NCI-H2196 (cell line): ENCODE data around the gene NEK4.

Experiments used
- DNase-seq: peaks from one replicate; lab custom pipeline; 2025; ENCODE audit not compliant: unreplicated experiment; lab: John Stamatoyannopoulos, UW

The NEK4 gene

DNA sequence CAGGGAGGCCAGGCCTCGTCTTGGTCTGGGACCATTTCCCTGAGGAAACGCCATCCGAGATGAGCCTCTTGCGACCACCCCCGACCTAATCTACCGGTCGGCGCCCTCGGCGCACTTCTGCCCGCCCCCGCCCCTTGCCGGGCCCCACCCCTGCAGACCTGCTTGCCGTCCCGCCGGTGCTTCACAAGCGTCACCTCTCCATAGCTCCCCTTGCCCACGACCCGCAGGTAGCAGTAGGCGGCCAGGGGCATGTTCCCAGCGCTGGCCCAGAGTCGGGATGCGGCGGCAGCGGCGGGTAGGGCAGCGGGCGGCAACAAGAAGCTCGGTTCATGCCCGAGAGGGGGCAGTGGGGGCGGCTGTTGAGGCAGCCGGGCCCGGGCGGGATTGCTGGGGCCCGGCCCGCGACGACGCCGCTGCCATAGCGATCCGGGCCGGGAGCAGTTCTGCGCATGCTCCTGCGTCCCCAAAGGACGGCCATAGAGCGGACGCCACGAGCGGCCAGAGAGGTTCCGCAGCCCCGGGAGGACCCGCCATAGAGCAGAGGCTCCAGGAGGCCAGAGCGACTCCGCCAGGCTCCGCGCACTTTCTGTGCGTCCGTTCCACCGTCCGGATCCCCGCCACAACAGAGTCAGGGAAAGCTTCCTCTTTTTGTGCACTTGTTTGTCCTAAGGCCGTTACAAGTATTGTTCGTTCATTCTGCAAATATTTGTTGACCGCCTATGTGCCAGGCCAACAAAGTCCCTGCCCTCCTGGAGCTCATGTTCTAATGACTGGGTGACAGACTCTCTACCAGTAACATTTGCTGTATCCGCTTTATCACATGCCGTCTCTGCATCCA is at the start of gene NEK4:
TSS of gene NEK4 (minus strand) at position 445 of the 838 bp plus-strand sequence. CDS start at position 251, 194 bp downstream.
- DNase-seq = peak; percentile 83

DNA sequence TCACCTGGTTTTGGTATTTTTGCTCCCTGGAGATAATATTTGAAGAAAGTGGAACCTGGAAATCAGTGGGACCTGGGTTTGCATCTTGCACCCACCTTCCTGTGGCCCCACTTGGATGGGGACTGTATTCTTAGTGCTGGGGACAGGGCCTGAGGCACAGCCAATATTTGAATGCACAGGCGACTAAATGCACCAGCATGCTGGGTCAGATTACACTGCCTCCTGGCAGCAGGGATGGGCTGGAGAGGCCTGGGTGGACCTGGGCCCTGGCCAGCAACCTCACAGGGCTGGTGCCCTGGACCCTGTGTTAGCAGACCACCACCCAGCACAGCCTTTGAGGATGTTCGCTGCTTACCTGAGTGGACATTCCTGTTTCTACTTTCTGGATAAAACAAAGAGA is 49.2 kb upstream of the NEK4 start:
- DNase-seq = no peak

DNA sequence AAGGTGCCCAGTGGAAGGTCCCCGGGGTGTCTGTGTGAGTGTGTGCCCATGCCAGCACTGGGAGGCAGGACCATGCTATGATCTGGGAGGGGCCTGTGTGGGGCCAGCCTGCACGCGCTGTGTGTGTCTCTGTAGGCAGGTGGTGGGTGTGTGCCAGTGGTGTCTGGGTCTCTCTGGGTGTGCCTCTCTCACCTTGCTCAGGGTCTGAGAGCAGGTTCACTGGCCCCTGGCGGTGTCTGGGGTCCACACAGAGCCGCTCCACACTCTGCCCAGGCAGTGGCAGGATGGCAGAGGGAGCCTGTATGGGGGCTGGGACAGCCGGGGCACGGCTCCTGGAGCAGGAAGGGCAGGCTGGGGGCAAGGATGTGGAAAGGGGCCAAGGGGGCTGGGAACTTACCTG is 47.1 kb upstream of the NEK4 start:
- DNase-seq = no peak

DNA sequence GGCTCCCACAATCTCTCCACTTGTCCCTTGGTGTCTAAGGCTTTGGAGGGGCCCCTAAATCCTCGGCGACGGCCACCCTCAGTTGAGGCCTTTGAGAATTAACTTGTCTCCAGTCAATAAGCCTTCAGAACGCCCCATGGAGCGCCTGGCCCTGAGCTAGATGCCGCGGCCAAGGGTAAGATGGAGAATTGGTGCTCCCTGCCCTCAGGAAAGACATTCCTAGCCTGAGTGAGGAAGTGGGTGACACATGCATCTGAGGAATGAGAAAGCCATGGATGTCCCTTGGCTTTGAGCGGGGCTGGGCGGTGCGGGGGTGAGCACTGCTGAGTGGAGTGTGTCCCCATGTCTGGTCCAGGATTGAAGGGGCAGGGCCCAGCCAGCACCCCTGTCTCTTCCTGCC is 46.5 kb upstream of the NEK4 start:
- DNase-seq = no peak

DNA sequence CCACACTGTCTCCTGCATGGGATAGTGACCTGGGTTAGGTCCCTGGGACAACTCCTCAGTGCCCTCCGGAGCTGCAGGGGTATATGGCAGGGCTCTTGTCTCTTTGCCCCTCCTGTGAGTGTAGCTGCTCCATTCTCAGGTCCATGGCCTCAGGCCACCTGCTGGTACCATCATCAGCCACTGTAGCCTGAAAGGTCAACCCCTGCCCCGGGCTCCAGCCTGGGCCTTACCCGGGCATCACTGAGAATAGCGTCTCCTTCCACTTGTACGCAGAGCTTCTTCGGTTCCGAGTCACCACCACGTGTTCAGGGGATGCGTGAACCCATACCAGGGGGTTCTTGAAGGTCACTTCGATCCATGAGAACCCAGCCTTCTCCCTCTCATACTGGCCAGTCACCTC is 45.9 kb upstream of the NEK4 start:
- DNase-seq = no peak

DNA sequence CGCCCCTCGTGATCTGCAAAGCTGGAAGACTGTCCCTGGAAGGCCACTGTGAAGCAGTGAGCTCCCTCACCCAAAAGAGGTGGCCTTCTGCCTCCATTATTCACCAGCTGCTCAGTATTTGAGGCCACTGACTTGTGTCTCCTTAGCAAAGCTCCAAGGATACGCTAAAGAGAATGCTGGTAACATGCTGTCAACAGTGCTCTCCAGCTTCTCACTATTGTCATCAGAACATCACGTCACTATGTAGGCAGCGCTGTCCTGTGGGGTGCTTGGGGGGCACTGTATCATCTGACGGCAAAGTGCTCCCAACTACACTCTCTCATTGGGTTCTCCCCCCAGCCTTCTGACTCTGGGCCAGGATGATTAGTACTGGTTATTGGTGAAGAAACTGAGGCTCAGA is 45.5 kb upstream of the NEK4 start:
- DNase-seq = no peak

DNA sequence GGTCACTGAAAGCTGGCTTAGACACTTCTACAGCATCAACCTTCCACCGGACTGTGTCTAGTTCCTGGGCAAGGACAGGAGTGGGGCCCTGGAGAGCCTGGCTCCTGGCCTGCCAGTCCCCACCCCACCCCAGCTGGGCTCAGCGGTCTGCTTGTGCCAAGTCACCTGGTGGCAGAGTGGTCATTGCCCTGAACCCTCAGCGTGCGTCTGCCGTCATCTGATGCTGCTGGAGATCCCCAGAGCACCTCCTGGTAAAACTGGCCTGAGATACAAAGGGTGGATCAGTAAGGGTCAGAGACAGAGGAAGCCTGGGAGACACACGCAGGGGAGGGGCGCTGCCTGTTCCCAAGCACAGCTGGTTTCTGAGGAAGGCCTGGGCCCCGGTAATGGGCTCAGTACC is 43.1 kb upstream of the NEK4 start:
- DNase-seq = no peak

DNA sequence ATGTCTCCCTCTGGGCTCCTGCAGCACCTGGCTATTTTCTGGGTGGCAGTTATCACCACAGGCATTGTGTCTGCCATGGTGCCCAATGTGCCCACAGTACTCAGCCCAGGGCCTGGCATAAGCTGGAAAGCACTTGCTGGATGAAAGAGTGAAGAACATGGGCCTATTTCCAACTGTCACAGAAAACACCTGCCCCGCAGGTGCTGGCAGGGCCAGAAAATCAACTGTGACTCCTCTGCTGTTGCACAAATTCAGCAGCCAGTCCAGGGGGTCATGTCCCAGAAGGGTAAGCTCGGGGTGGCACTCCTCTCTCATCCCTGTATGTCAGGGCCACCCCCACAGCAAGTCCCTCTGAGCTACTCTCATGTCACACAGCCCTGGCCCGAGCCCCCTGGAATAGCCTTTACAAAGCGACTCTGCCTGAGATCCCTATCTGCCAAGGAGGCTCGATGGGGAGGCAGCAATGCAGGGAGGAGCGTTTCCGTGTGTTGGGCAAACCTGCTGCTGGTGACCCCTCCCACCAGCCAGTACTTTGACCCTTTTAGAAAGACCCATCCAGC is 40.8 kb upstream of the NEK4 start:
- DNase-seq = peak; percentile 3

DNA sequence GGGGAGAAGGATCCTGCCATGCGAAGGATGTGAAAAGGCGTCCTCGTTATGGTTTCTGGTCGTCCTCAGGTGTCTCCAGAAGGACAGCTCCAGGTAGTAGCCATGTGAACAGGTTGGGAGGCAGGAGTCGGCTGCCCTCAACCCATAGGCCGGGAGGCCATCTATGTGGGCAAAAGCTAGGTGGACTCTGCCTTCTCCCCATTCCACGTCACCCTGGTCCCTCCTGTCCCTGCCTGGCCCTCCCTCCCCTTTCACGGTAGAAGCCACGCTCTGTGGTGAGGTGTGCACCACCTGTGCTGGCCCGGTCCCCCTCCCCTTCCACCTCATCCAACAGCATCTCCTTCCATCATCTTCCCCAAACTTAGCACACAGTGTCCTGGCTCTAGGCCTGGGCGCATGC is 40.2 kb upstream of the NEK4 start:
- no peak for DNase-seq

DNA sequence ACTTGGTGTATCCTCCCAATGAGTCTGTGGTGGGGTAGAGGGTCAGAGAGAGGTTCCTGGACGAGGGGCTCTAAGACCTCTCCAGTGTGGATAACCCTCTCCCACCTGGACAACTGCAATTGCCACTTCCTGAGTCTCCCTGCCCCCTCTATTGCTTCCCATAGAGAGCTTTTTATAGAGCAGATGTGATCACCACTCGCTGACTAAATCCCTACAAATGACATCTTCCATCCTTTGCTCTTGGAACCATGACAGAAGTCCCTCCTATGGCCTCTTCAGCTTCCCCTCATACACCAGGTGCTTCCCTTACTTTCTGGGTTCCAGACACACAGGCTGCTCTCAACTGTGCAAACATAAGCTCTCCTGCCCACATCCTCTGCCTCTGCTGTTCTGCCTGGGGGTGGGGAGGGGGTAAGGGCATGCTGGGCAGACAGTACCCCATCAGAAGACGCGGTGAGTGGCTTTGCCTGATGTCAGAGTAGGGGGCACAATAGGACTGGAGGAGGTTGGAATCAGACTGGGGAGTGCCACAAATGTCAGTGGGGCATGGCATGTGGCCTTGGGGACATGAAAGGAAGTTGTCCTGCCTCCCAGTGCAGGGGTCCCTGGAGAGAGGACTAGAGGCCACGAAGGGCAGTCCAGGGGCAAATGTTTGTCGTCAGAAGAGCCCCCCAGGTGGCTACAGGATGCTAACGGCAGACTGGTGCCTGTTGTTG is 39.1 kb upstream of the NEK4 start:
- peak; percentile 2 for DNase-seq

DNA sequence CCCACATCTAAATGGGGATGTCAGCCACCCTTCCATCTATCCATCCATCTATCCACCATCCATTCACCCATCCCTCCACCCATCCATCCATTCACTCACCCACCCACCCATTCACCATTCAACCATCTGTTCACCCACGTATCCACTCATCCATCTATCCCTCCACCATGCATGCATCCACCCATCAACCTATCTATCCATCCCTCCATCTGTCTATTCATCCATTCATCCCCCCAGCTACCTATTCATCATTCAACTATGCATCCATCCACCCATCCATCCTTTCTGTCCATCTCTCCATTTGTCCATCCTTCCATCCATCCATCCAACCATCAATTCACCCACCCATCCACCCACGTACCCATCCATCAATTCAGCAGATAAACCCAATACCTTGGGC is 38.4 kb upstream of the NEK4 start:
- DNase-seq = no peak

DNA sequence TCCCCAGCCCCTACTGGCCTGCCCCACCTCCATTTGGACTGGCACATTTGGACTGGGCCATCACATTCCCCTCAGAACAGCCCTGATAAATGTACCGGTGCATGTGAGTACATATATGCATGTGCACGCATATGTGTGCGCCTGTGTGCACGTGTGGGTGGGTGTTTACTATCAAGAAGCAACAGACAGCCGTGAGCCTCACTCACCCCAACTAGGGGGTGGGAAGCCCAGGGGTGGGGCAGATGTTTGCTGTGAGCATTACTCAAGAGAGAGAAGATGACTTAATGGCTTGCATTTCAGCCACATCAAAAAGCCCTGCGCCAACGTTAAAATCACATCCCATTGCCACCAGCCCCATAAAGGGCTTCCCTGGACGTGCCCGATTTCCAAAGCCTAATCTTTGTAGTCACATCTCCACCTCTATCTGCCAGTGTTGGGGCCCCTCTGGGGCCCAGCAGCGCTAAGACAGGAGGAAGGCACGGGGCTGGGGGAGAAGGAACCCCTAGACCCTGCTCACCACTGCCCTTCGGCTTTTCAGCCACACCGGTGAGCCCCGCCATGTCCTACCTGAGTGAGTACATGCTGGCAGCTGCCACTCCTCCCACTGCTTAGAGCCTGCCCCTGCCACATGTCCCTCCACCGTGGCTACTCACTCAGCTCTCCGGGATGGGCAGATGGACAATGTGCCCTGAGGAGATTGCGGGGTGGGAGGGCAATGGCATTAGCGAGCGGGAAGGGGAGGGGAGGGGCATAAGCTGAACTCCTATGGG is 34.7 kb upstream of the NEK4 start:
- DNase-seq = no peak

DNA sequence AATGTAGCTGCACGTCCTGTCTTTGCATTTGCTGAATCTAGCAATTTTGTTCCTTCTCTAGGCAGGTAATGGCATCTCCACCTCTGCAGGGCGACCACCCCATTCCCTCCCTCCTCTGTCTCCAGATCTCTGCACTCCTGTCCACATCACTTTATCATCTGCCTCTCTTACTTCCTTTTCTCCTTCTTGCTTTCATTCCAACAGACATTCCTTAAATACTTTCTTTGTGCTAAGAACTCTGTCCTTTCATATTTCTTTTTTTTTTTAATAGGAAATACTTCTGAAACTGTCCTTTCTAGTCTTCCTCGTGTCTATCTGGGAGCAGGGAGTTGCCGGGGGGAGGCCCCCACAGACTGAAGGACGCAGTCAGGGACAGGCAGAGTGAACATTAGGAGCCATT is 31.1 kb upstream of the NEK4 start:
- DNase-seq = no peak

DNA sequence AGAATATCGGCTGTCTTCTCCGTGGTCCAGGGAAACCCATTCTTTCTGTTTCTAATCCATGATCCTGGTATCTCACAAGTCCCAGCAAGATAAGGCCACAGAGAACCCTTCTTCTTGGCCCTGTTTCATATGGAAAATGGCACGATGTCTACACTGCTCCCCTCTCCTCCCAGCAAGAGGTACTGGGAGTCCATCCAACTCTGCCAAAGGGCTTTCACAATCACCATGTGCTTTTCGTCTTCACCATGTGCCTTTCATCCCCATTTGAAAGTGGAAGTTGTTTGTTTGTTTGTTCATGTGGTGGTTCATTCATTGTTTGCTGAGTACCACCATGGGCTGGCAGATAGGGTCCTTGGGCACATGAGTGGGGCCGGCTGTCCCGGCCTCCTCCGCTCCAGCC is 29.3 kb upstream of the NEK4 start:
- no peak for DNase-seq

DNA sequence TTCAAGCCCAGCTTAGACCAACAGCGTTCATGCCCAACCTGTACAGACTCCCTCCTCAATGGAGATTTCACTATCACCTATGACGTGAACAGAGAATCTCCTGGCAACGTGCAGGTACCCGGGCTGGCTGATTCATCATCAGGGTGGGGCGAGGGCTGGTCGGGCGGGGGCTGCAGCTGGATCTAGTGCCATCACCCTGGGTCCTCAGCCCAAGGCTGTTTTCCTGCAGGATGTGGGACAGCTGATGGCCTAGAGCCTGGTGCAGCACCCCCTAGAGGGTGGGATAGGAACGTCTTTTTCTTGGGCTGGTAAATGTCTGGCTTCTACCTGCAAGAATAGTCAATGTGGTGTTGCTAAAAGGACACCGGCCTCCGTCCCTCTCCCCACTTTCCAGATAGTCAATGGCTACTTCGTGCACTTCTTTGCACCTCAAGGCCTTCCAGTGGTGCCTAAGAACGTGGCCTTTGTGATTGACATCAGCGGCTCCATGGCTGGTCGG is 28.3 kb upstream of the NEK4 start:
- DNase-seq = no peak

DNA sequence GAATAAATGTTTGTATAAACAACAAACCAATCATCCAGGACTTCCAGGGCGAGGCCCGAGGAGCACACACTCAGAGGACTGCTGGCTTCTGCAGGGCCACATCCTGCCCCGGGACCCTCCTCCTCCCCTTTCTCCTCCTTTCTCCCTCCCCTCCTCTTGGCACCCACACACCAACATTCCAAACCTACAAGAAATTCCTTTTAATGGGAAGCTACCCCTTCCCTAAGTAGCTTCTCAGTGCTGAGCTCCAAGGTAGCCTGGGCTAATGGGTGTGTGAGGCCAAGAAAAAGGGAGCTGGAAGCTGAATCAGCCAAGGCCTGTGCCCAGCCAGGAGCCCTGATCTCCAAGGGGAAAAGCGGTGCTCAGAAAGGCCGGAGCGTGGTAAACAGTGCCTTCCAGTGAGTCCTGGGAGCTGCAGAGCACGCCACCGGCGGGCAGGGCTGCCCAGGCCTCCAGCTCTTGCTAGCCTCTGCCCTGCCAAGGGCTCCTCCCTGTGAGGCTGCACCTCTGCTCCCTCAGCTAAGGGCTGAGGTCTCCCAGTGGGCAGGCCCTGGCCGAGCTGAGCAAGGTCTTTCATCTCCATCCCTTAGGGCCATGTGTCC is 27.7 kb upstream of the NEK4 start:
- DNase-seq = no peak

DNA sequence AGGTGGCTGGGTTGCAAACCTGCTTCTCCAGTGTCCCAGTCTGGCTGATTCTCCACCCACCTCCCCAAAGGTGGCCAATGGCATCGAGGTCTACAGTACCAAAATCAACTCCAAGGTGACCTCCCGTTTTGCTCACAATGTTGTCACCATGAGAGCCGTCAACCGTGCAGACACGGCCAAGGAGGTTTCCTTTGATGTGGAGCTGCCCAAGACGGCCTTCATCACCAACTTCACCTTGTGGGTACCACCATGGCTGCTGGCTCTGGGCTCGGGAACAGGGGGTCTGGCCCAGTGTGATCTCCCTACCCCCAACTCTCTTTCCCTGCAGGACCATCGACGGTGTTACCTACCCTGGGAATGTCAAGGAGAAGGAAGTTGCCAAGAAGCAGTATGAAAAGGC is 25.7 kb upstream of the NEK4 start:
- no peak for DNase-seq

DNA sequence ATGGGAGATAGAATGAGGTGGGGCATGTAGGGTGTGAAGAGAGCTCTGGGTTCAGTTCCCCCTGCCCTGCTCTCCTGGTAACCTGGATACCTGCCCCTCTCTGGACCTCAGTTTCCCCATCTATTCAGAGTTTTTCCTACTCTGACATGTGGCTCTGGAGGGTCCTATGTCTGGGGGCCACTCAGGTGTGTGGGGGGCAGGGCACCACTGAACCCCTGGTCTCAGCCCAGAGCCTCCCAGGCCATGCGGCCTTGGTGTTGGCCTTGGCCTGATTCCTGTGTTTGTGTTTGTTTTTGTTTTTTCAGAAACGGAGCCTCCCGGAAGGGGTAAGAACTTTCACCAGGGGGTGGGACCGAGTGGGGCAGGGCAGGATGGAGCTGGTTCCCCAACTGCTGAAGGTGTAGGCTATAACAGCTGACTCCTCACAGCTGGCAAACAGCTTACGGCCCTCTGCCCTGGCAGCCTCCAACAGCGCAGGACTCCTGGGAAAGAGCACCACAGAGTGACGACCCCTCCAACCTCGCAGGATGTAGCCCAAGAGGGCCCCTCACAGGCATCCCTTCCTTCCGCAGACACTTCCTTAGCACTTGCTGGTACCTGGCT is 24.7 kb upstream of the NEK4 start:
- no peak for DNase-seq

DNA sequence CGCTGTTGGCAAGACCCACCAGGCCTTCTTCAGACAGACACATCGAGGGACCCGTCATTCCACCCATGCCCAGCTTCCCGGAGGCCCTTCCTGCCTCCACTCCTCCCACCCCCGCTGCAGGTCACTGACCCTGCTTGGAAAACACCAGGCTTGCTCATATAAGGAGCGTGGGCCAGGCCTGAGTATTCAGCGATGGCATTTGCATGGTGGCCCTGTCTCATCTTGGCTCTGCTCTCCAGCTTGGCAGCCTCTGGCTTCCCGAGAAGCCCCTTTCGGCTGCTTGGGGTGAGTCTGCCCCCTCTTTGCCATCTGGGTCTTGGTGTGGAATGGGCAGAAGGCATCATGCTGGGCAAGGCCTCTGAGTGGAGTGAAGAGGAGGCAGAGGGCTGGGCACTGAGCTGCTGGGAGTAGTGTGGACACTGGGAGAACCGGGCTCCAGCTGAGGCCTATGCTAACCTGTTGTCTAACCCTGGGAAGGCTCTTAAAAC is 23.9 kb upstream of the NEK4 start, which contains the start of gene ITIH3:
TSS of gene ITIH3 (plus strand) at position 185 of the 488 bp plus-strand sequence. CDS start at position 193, 8 bp downstream.
- no peak for DNase-seq
